Uterus (tissue), 4 donors: Measurements from ENCODE around the gene FLNA. TPM values are rescaled to one million over a fixed set of nuclear protein-coding genes. Genes with fewer than 3 reads are reported as not detected.

ENCODE experiments used
- DNase-seq, 2 donors: peaks; one replicate each; pipeline ENCODE4 v3.0.0-alpha.2; 2019 to 2020
- H3K27ac ChIP-seq, 2 donors: fragments of 200-600 bp; sonication (generic); 1 replicate in 1 of 2; 2 replicates in 1 of 2; pipeline ENCODE4 v1.5.1; 2016 to 2018
- H3K27me3 ChIP-seq, 2 donors: fragments of 200-600 bp; sonication (generic); one replicate each; pipeline ENCODE4 v1.5.1; 2018 to 2019; ENCODE audit warnings: control low read depth in 1 of 2
- H3K36me3 ChIP-seq, 2 donors: fragments of 200-600 bp; sonication (generic); one replicate each; pipeline ENCODE4 v1.5.1; 2019; ENCODE audit warnings: control low read depth in 1 of 2
- H3K4me1 ChIP-seq, 2 donors: fragments of 200-600 bp; sonication (generic); one replicate each; pipeline ENCODE4 v1.5.1; 2018 to 2019; ENCODE audit warnings: control low read depth in 1 of 2
- H3K4me3 ChIP-seq, 2 donors: fragments of 200-600 bp; sonication (generic); 1 replicate in 1 of 2; 2 replicates in 1 of 2; pipeline ENCODE4 v1.5.1; 2018 to 2019; ENCODE audit warnings: mild to moderate bottlenecking in 1 of 2
- H3K9me3 ChIP-seq, 2 donors: fragments of 200-600 bp; sonication (generic); one replicate each; pipeline ENCODE4 v1.5.1; 2019; ENCODE audit warnings: control low read depth in 1 of 2
- CTCF ChIP-seq, 4 experiments: fragments of 200-600 bp in 2 of 4; fragments of 450-650 bp in 2 of 4; sonication (generic) in 2 of 4; IDR thresholded peaks; one replicate each; pipeline ENCODE4 v1.5.1; 2016 to 2019; ENCODE audit warnings: antibody characterized with exemption in 4 of 4, mild to moderate bottlenecking in 2 of 4, moderate library complexity in 1 of 4
- POLR2A ChIP-seq, 2 donors: fragments of 450-650 bp; IDR thresholded peaks; one replicate each; pipeline ENCODE4 v1.6.1; 2016; ENCODE audit warnings: antibody characterized with exemption in 2 of 2, mild to moderate bottlenecking in 1 of 2, moderate library complexity in 1 of 2
- intact Hi-C: fragments of 100-400 bp; cut with DNase I; formaldehyde crosslinking; loops from one replicate; pipeline ENCODE4 v1.15.1; 2023; ENCODE audit warnings: low total_unique reads
- total RNA-seq, 4 donors: library from RNA; depleted of rRNA in 3 of 4; stranded (reverse); fragments of >200 nt in 3 of 4; gene quantifications; one replicate each; pipeline versions ENCODE4 v1.1.0 to v1.2.4, GENCODE V29; 2014 to 2023
- donor health status: DM: yes; HTN: yes; CAD: no.

Gene FLNA
- total RNA-seq: 1,000 to 10,000 TPM; 1,067 to 4,271 (median 2,911) TPM

- Histone ChIP-seq H3K27me3 (no peaks in the 10 kb centered on the region), H3K4me3 (peak within 1 kb of the TSS; percentile 56 to 64), H3K36me3 (no peaks in the 10 kb centered on the region), H3K9me3 (no peaks in the 10 kb centered on the region), H3K27ac (peak within 1 kb of the TSS; percentile 95 to 98), H3K4me1 (no peaks in the 10 kb centered on the region)
- DNase-seq: peak; percentile 79 to 82
- TF ChIP-seq POLR2A (IDR thresholded peaks at IDR 0.05) (peak; percentile 23 to 60), CTCF (IDR thresholded peaks at IDR 0.05) (peak in 3 of 4 experiments; percentile 5 to 23 (median 18))
- intact Hi-C loops: no loop called here
These were observed at the start of gene FLNA for GRCh38 chrX:154374313-154375155. FLNA (minus strand) TSS chrX:154374634; CDS start chrX:154371245, 3,389 bp downstream.

- intact Hi-C loops: no loop called here
- Histone ChIP-seq H3K4me1 (no peaks in the 10 kb centered on the region), H3K4me3 (no peak overlapping the region), H3K36me3 (no peaks in the 10 kb centered on the region), H3K9me3 (no peaks in the 10 kb centered on the region), H3K27ac (no peak overlapping the region), H3K27me3 (no peaks in the 10 kb centered on the region)
- TF ChIP-seq POLR2A (IDR thresholded peaks at IDR 0.05): no peak
- TF ChIP-seq CTCF (IDR thresholded peaks at IDR 0.05): no peak
- no peak for DNase-seq
These were observed 45.9 kb upstream of the FLNA start for GRCh38 chrX:154420402-154420756.

- intact Hi-C loops: no loop called here
- H3K36me3 ChIP-seq: no peaks in the 10 kb centered on the region
- no peak for TF ChIP-seq CTCF (IDR thresholded peaks at IDR 0.05)
- no peak for TF ChIP-seq POLR2A (IDR thresholded peaks at IDR 0.05)
- no peak overlapping the region for H3K4me3 ChIP-seq
- no peaks in the 10 kb centered on the region for H3K9me3 ChIP-seq
- H3K27me3 ChIP-seq: no peaks in the 10 kb centered on the region
- no peaks in the 10 kb centered on the region for H3K4me1 ChIP-seq
- no peak overlapping the region for H3K27ac ChIP-seq
- no peak for DNase-seq
These were observed 45.4 kb upstream of the FLNA start for GRCh38 chrX:154419688-154420401.

- TF ChIP-seq CTCF (IDR thresholded peaks at IDR 0.05) (no peak), POLR2A (IDR thresholded peaks at IDR 0.05) (no peak)
- Histone ChIP-seq H3K36me3 (no peaks in the 10 kb centered on the region), H3K4me1 (no peaks in the 10 kb centered on the region), H3K9me3 (no peaks in the 10 kb centered on the region), H3K4me3 (no peak overlapping the region), H3K27ac (no peak overlapping the region), H3K27me3 (no peaks in the 10 kb centered on the region)
- intact Hi-C loops: no loop called here
- no peak for DNase-seq
These were observed 44.8 kb upstream of the FLNA start for GRCh38 chrX:154419189-154419588.

GRCh38 chrX:154417157-154417556 lies 42.7 kb upstream of the FLNA start:
- TF ChIP-seq POLR2A (IDR thresholded peaks at IDR 0.05) (no peak), CTCF (IDR thresholded peaks at IDR 0.05) (no peak)
- H3K36me3 ChIP-seq: no peaks in the 10 kb centered on the region
- H3K27me3 ChIP-seq: no peaks in the 10 kb centered on the region
- no peak for DNase-seq
- H3K4me3 ChIP-seq: no peak overlapping the region
- intact Hi-C loops: no loop called here
- H3K4me1 ChIP-seq: no peaks in the 10 kb centered on the region
- H3K9me3 ChIP-seq: no peaks in the 10 kb centered on the region
- no peak overlapping the region for H3K27ac ChIP-seq
